T-helper 2 cell treated with Interferon-gamma antibody and Interleukin-4, amounts not matched to agents 100 ng/mL and 5 ng/mL, for 36 hours (primary cell): Measurements from ENCODE around the gene RBM20. TPM values are rescaled to one million over a fixed set of nuclear protein-coding genes. Genes with fewer than 3 reads are reported as not detected.

Source experiments
- intact Hi-C: fragments of 100-400 bp; cut with micrococcal nuclease; formaldehyde crosslinking; loops from one replicate; pipeline ENCODE4 v1.15.1; 2023
- total RNA-seq: library from RNA; stranded (reverse); gene quantifications from 2 replicates; pipeline ENCODE4 v1.2.3, GENCODE V29; 2022

RBM20 gene
- total RNA-seq, 1 donor from 2014 or later = 0.09 TPM

- intact Hi-C loops = loop anchor here (1.0 to 2.0 kb wide), 4 partner anchors 56 to 117 kb away; partner anchors contain the start of genes BBIP1 and SHOC2
These were observed 158.6 kb downstream of the RBM20 start for GRCh38 chr10:110802551-110803238.

- intact Hi-C loops = loop anchor here (2.0 kb wide), 1 partner anchor 56 kb away; no protein-coding TSS in a partner anchor
These were observed 159.2 kb downstream of the RBM20 start for GRCh38 chr10:110803239-110803749.

GRCh38 chr10:110803830-110804338 is 159.7 kb downstream of the RBM20 start:
- intact Hi-C loops = loop anchor here (2.0 kb wide), 1 partner anchor 57 kb away; no protein-coding TSS in a partner anchor

GRCh38 chr10:110804376-110804775 is 160.2 kb downstream of the RBM20 start:
- intact Hi-C loops = no loop called here

DNA sequence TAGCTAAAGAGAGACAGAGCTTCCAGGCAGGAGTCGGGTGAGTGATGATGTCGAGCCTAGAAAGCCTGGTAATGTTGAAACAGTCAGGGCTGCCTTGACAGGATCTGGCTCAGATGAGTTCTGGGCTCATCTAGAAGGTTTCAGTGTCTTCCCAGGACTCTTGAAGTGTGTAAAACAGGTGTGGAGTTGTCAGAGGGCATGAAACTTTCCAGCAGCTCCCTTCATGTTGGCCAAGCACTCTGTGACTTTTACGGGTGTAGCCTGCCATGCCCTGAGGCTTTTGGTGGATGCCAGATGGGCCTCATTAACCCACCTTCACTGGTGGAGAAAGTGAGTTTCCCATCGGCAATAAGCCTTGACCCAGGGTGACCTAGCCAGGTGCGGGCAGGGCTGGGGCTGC is 161.2 kb downstream of the RBM20 start:
- intact Hi-C loops = no loop called here

DNA sequence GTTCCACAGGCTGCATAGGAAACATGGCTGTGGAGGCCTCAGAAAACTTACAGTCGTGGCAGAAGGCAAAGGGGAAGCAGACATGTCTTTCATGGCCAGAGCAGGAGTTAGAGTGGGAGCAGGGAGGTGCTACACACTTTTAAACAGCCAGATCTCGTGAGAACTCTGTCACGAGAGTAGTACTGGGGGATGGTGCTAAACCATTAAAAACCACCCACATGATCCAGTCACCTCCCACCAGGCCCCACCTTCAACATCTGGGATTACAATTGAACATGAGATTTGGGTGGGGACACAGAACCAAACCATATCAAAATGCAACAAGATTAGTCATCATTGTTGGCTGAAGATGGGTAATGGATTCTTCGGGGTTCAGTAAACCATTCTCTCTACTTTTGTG is 162.2 kb downstream of the RBM20 start:
- intact Hi-C loops = no loop called here

GRCh38 chr10:110808123-110808522 is 164.0 kb downstream of the RBM20 start:
- intact Hi-C loops = no loop called here

- intact Hi-C loops = no loop called here
These were observed 164.5 kb downstream of the RBM20 start for GRCh38 chr10:110808615-110809014.

- intact Hi-C loops = no loop called here
These were observed 166.5 kb downstream of the RBM20 start for GRCh38 chr10:110810625-110811024.

DNA sequence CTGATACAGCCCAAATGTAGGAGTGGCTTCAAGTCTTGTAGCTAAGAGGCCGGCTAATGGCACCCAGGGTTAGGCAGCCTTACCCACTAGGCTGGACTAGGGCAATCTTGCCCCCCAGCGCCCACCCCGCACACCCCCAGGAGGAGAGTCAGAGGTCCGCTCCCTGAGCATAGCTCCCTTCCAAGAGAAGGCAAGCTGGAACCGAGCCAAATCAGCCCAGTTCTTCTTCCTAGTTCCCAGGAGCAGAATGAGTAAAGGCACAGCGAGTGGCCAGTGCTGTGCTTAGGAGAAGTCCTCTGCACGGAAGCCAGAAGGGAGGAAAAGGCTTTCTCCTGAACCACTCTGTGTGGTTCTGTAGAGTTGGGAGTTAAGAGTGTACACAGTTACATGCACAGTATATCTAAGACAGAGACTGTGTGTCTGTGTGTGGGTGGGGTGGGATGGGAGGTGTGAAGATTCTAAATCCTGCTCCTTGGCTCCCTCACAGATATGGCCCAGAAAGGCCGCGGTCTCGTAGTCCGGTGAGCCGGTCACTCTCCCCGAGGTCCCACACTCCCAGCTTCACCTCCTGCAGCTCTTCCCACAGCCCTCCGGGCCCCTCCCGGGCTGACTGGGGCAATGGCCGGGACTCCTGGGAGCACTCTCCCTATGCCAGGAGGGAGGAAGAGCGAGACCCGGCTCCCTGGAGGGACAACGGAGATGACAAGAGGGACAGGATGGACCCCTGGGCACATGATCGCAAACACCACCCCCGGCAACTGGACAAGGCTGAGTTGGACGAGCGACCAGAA is 167.8 kb downstream of the RBM20 start:
- intact Hi-C loops = no loop called here

- intact Hi-C loops = no loop called here
These were observed 168.4 kb downstream of the RBM20 start for GRCh38 chr10:110812583-110812982.

DNA sequence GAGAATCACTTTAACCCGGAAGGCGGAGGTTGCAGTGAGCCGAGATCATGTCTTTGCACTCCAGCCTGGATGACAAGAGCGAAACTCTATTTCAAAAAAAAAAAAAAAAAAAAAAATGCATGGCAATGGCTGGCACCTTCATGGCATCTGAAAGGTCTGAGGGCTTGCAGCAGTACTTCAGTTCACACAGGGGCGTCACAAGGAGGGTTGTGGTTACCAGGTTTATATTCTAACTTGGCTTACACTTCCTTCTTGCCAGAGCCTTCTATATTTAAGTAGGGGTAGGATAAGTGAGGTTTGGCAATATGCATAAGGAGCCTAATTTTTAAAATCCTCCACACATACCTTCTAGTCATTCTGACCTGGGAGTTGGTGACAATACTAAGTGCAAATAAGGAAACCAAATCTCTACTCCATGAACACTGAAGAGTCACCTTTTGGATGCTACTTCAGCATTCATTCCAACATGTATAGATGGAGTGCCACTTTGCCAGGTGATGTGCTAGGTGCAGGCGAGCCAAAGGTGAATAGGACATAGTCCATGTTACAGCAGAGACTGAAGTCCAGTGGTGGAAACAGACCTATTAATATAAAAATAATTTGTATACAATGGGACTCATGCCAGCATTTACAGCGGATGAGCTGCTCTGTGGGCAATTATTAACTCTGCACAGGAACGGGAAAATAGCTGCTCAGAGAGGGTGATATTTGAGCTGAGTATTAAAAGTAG is 169.8 kb downstream of the RBM20 start:
- intact Hi-C loops = no loop called here

DNA sequence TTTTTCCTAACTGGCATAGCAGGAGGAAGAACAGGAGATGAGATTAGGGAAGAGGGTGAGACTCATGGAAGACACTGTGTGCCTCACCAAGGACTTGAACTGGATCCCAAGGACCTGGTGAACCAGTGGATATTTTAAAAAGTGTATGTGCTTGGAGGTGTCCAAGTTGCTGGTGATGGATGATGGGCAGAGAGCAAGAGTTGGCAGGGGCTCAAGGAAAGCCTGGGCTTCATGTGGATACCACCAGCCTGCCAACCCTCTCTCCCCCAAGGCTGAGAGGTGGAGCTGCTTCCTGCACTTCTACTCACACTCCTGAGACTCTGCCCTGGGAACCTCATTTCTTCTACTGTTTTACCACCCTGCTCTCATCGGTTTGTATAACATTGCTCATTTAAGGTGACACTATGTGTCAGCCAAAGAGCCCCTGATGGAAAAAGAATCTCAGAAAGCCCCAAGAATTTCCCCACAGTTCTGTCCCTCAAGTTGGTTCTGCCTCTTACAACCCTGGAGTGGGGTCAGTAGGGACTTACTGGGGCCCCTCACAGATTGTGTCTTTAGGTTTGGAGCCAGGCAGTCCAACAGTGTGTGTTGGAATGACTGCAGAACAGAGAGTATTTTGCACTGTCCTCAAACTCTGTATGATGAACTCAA is 171.3 kb downstream of the RBM20 start:
- intact Hi-C loops = no loop called here

DNA sequence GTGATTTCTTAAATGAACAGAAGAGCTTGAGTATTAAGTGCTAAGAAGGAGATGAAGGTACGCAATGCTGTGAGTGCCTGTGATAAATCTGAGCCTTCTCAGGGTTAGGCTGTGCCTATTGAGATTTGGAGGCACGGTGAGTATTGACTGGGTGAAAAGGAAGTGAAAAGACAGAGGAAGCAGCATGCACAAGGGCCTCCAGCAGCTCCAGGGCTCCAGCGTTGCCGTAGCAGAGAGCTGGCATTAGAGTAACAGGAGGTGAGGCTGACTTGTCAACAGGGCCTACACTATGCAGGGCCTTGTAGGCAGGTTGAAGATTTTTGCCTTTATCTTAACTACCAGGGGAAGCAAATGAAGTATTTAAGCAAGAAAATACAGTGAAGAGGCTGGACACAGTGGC is 173.5 kb downstream of the RBM20 start:
- intact Hi-C loops = no loop called here

DNA sequence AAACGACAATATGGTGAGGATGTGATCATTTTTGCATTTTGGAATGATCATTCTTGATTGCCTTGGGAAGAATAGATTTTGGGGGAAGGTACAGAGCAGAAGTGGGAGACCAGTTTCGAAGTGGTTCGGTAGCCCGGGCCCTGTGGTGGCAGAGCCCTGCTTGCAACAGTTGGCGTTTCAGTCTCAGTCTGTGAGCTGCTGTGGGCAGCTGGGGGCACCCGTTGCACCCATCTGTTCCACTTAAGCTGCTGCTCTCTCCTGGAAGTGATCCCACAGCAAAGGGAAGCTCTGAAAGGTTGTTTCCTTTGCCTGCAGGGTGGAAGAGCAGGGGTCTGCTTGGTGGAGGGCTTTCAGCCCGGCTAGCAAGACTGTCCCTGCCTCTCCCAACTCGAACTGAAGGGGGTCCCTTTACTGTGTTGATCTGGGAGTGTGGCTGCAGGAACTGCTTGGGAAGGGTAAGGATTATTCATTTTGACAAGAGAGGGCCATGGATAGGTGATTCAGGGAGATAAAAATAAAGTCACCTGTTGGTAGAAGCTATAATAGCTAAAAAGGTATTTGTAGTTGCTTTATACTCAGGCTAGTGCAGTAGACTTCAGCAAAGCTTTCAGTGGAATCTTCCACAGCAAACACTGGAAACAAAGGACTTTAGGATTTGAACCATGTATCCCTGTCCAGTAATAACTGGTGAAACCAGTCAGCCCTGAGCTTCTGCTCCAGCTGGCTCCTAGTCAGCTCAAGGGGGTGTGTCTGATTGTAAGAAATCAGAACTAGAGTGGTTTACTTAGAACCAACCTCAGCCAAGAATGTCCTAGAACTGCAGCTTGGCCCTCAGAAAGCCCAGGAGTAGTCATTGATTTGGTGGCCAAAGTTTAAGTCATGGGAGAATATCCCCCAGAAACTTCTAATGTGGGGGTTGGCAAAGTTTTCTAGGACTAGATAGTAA is 174.4 kb downstream of the RBM20 start:
- intact Hi-C loops = no loop called here

GRCh38 chr10:110820321-110820814 is 176.2 kb downstream of the RBM20 start:
- intact Hi-C loops = no loop called here

DNA sequence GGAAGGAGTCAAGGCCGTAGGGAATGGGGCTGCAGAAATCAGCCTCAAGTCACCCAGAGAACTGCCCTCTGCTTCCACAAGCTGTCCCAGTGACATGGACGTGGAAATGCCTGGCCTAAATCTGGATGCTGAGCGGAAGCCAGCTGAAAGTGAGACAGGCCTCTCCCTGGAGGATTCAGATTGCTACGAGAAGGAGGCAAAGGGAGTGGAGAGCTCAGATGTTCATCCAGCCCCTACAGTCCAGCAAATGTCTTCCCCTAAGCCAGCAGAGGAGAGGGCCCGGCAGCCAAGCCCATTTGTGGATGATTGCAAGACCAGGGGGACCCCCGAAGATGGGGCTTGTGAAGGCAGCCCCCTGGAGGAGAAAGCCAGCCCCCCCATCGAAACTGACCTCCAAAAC is 177.4 kb downstream of the RBM20 start:
- intact Hi-C loops = no loop called here

DNA sequence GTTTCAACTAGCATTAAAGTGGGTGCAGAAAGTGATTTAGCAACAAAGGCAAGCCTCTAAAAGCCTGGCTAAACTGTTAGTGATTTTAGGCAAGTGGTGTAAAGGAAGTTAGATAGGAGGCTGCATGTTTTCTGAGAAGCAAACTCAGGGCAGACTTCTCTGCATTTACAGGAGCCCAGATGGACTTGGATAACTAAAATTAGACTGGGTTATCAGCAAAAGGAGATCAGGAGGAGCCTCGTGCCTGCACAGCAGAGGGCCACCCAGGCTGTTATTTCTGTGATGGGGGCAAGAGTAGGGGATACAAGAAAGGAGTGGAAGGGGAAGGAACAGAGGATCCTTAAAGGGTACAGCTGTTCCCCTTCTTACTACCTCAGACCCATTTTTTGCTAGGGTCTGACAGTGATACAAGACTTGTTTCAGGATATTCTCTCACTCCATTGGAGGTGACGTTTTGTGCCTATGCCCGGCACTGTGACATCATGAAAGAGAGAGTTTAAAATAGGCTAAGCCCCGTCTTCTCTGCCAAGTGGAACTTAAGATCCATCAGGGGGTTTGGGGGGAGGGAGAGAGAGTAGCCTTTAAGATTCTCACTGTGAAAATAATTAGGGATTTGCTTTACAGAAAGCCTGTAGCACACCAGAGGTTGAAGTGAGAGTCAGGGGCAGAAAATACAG is 178.0 kb downstream of the RBM20 start:
- intact Hi-C loops = no loop called here

DNA sequence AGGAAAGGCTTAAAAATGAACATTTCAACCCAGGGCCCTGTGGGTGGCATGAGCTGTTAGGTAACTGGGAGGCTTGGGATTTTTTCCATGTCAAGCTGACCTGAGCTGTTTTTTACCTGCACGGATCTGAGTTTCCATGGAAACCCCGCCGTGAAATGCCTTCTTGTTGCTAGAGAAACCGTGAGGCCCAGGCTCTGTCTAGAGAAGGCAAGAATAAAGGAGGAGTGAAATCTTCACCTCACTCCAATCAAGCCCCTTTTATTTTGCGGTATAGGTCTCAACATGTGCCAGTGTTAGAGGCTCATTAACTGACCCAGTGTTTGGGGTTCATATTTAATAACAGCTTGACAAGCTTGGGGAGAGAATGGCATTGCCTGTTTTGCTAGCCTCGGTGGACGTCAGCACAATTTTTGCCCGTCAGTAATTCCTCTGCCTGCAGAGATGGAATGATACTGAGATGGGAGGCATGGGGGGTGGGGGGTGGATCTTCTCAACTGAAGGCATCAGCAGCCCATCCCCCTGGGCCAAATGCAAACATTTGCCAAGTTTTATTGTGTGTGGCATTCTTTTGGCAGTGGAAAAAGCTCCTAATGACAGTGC is 178.7 kb downstream of the RBM20 start:
- intact Hi-C loops = no loop called here
